GM19351 (cell line): ENCODE data around the gene CST11.
A peak's percentile ranks its signal among the peaks of the same experiment; 100 is the strongest.

Experiments
- ATAC-seq: cut with Tn5 transposase; IDR thresholded peaks from one replicate; pipeline ENCODE4 v1.9.1; 2021; ENCODE audit warnings: mild to moderate bottlenecking, moderate library complexity; ENCODE audit not compliant: unreplicated experiment

Gene CST11

DNA sequence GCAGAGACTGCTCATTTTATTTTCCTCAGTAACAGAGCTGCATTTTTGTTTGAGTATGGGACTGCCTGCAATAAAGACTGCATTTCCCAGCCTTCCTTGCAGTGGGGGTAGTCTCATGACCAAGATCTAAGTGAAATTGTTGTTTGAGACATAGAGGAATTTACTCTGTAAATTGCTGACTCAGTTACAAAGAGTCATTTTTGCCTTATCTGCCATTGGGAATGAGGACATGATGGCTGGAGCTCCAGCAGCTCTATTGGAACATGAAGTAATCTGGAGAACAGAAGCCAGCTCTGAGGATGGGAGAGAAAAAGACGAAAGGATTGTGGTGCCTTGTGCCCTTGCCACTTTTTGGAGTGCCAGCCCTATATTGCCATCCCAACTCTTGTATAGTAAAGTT is 2.1 kb upstream of the CST11 start:
- no peak for ATAC-seq

- ATAC-seq, result no peak
Measured at GRCh38 chr20:23453549-23454543, 1.2 kb upstream of the CST11 start.

DNA sequence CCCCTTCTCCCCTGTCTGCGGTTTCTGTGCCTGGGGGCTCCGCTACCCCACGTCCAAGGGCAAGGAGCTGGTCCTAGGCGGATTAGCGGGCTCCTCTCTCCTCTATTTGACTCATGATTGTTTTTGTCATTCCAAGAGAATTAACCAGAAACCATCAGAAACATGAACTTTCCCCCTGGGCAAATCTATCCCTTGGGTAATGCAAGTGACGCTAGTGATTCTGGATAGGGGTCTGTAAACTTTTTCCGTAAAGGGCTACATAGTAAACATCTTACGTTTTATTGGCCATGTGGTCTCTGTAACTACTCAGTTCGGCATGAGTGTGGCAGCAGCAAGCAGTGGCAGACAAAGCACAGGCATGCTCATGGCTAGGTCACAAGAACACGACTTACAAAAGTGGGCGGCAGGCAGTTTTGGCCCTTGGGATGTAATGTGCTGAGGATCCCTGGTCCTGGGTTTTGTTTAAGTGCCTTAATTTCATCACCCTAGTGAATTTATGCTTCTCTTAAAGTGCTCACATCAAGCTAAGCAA is 654 bp downstream of the CST11 start:
- no peak for ATAC-seq

GRCh38 chr20:23450877-23451276 is 1.8 kb downstream of the CST11 start:
- no peak for ATAC-seq

GRCh38 chr20:23449421-23449820 is 3.3 kb downstream of the CST11 start:
- ATAC-seq, result peak; percentile 53

DNA sequence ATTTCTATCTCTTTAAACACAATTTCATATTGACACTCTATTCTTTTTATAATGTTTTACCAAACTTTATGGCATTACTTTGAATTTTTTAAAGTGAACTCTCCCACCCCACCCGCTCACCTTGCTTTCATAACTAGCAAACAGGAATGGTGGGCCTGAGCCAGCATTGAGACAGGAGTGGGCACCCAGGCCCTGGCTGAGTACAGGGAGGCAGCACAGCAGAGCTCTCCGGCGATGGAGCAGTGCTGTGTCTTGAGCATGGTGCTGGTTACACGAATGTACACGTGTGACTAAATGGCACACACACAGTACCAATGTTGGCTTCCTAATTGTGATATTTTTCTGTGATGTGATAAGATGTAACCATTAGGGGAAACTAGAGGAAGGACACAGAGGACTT is 4.5 kb downstream of the CST11 start:
- ATAC-seq, result no peak

GRCh38 chr20:23446505-23446904 is 6.2 kb downstream of the CST11 start:
- peak; percentile 60 for ATAC-seq

DNA sequence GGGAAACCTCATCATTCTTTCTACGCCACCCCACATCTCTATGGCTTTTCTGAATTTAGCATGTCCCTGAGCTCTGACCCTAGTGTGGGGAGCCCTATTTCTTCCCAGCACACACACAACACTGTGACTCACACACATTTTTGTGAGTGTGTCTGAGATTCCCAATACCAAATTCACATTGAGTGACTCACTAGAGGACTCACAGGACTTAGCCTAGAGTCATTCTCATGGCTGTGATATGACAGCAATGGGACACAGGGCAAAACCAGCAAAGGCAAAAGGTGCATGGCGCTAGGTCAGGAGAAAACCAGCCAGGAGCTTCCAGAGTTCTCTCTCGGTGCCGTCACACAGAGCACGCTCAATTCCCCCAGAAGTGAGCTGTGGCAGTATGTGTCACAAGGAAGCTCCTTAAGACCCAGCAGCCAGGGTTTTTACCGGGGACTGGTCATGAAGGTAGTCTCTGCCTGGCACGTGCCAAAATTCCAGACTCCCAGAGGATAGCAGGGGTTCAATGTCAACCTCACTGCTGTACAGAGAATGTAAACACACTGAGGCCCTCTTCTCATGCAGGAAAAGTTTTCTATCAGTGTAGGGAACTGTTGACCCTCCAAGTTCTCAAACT is 7.0 kb downstream of the CST11 start:
- no peak for ATAC-seq

- ATAC-seq, result no peak
Measured at GRCh38 chr20:23444859-23445258, 7.8 kb downstream of the CST11 start.

DNA sequence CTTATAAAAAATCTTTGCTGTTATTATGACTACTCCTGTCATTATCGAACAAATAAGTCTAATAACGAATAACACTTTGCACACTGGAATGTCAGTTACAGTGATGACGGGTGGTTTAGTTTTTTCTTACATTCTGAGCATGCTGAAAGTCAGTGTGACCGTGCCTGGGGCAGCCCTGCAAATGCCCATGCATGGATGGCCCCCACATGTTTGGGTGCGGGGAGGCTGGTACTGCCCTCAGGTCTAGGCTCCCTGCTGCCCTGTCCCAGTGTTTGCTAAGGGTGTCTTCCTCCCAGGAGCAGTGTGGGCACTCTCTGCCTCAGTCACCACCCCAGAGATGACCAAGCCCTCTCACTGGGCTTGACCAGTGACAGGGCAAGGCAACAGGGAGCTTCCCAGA is 10.2 kb downstream of the CST11 start:
- ATAC-seq, result no peak

DNA sequence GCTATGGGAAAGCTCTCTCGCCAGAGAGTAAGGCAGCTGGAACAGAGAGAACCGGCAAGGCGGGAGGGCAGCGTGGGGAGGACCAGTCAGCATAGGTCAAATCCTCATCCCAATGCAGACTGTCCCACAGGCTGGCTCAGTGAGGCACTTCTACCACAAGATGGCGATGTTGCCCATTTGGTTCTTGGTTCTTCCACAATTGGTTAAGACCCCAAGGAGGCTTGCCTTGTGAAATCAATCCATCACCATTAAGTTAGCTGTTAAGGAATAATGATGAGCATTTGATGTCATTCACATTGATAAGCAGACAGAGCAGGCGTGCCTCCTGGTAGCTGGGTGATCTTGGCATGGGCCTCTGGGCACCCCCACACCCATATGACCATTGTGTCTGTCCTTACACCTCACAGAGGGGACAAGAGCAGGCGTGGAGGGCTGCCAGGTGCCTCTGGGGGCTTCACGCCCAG is 10.8 kb downstream of the CST11 start:
- ATAC-seq, result peak; percentile 82

- ATAC-seq, result no peak
Measured at GRCh38 chr20:23440004-23440403, 12.7 kb downstream of the CST11 start.

GRCh38 chr20:23438661-23439060 is 14.0 kb downstream of the CST11 start:
- ATAC-seq, result no peak

GRCh38 chr20:23437126-23437899 is 15.4 kb downstream of the CST11 start:
- no peak for ATAC-seq

- no peak for ATAC-seq
Measured at GRCh38 chr20:23436681-23437080, 16.0 kb downstream of the CST11 start.

DNA sequence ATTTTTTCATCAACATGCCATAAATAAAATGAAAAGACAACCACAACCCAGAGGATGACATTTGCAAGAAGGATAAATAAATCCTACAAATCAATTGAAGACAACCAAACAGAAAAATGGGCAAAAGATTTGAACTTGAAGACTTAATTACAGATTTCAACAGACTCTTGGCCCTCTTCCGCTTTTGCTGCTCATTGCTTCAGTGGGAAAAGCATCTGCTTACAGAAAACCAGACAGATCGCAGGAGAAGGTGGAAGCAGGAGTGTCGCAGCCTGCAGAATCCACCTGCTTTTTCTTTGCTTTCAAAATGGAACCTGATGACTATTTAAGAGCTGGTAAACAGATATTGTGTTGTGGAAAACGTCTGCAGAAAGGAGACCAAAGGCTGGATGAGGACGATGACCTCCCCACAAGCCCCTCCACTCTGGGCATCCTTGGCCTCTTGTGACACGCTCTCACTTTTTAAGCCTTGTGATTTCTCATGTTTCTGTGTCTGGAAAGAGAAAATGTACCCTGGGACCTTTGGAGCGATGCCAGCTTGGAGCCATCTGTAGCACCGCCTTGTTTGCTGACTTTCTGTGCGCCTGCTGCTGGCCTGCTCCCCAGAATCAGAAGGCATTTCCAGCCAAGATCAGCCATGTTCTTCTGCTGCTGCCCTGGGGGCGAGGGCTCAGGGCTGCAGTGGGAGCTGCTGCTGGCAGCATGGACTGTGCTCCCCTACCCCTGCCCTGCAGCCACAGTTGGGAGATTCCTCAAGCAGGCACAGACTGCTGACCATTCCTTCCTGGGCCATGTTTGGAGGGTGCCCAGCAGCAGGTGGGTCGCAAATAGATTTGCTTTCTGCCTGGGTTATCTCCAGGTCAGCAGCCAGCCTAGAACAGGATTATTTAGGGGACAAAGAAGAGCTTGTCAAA is 16.8 kb downstream of the CST11 start:
- ATAC-seq, result no peak

DNA sequence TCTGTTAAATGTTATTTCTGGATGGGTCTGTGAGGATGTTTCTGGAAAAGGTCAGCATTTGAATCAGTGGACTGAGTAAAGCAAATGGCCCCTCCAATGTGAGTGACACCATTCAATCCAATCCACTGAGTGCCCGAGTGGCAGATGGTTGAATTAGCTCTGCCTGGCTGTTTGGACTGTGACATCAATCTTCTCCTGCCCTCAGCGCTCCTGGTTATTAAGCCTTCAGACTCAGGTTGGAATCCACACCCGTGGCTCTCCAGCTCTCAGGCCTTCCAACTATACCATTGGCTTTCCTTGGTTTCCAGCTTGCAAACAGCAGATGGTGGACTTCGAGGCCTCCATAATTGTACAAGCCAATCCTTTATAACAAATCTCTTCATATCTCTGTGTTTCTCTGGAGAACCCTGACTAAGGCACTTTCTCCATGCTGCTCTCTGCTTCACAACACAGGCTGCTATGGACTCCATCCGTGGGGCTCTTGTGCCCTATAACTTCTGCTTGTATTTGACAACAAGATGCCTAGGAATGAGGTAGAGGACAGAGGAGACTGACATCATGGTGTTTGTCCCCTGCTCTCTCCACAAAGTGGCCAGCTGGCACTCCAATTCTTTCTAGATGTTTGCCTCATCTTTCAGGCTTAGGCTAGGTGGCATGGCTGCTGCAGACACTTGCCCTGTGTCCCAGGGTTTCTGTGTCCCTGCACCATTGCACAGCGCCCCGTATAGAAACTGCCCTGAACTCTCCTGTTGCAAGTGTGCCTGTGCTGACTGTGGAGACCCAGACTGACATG is 18.0 kb downstream of the CST11 start:
- no peak for ATAC-seq

- no peak for ATAC-seq
Measured at GRCh38 chr20:23433628-23434027, 19.0 kb downstream of the CST11 start.

DNA sequence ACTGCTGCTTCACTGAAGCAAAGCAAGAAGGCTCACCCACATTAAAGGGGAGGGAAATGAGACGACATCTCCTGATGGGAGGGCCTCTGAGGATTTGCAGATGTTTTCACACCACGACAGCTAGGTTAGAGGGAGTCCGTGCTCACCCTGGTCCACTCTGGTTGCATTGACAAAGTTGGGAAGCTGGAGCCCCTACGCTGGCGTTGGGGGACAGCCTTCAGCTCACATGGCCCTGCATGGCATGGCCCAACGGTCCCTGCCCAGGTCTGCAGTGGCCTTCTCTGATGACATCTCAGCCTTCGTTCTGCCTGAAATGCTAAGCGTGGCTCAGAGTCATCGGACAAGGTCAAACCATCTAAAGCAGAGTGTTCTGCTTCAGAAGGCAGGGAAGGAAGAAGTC is 27.5 kb downstream of the CST11 start:
- no peak for ATAC-seq
